ENCODE measurements around the gene SLC16A2. TPM values are rescaled to one million over a fixed set of nuclear protein-coding genes. Genes with fewer than 3 reads are reported as not detected.

Gene SLC16A2
- total RNA-seq, 4 donors from 2014 or later = 2.7 to 4.3 (median 3.2) TPM

- 84 to 89% methylated on average over 5 of the region's 5 CpGs for WGBS, 2 donors
- TF ChIP-seq POLR2A (IDR thresholded peaks at IDR 0.05) (no peak), CTCF (IDR thresholded peaks at IDR 0.05) (no peak)
- no peak for DNase-seq (ENCODE audit: low spot score in 2 of 2)
- intact Hi-C loops (cut with DNase I; ENCODE audit: low total_unique reads) = no loop called here
- H3K4me3 ChIP-seq (ENCODE audit: low read depth, poor library complexity, severe bottlenecking) = no peak overlapping the region
Observed at GRCh38 chrX:74448669-74449068, 27.4 kb downstream of the SLC16A2 start.

- TF ChIP-seq CTCF (IDR thresholded peaks at IDR 0.05) (no peak), POLR2A (IDR thresholded peaks at IDR 0.05) (no peak)
- no peak overlapping the region for H3K4me3 ChIP-seq (ENCODE audit: low read depth, poor library complexity, severe bottlenecking)
- WGBS, 2 donors = 80 to 94% methylated on average over 2 of the region's 2 CpGs
- DNase-seq (ENCODE audit: low spot score in 2 of 2) = no peak
- intact Hi-C loops (cut with DNase I; ENCODE audit: low total_unique reads) = no loop called here
Observed at GRCh38 chrX:74449322-74449936, 28.1 kb downstream of the SLC16A2 start.

GRCh38 chrX:74449937-74450330 is 28.6 kb downstream of the SLC16A2 start:
- DNase-seq (ENCODE audit: low spot score in 2 of 2) = no peak
- no peak overlapping the region for H3K4me3 ChIP-seq (ENCODE audit: low read depth, poor library complexity, severe bottlenecking)
- WGBS, 2 donors = 64 to 77% methylated on average over 3 of the region's 3 CpGs
- intact Hi-C loops (cut with DNase I; ENCODE audit: low total_unique reads) = no loop called here
- TF ChIP-seq CTCF (IDR thresholded peaks at IDR 0.05) (no peak), POLR2A (IDR thresholded peaks at IDR 0.05) (no peak)

- 20 to 47% methylated on average over 1 of the region's 1 CpG for WGBS, 2 donors
- TF ChIP-seq POLR2A (IDR thresholded peaks at IDR 0.05) = no peak
- TF ChIP-seq CTCF (IDR thresholded peaks at IDR 0.05) = no peak
- DNase-seq (ENCODE audit: low spot score in 2 of 2) = no peak
- intact Hi-C loops (cut with DNase I; ENCODE audit: low total_unique reads) = no loop called here
- H3K4me3 ChIP-seq (ENCODE audit: low read depth, poor library complexity, severe bottlenecking) = no peak overlapping the region
Observed at GRCh38 chrX:74450803-74451449, 29.6 kb downstream of the SLC16A2 start.

GRCh38 chrX:74451450-74452198 is 30.3 kb downstream of the SLC16A2 start:
- intact Hi-C loops (cut with DNase I; ENCODE audit: low total_unique reads) = no loop called here
- no peak for TF ChIP-seq CTCF (IDR thresholded peaks at IDR 0.05)
- DNase-seq (ENCODE audit: low spot score in 2 of 2) = no peak
- H3K4me3 ChIP-seq (ENCODE audit: low read depth, poor library complexity, severe bottlenecking) = no peak overlapping the region
- WGBS, 2 donors = 71 to 85% methylated on average over 5 of the region's 5 CpGs

Measured in lower leg skin (tissue), 4 donors.